HL-60 (cell line): ENCODE measurements around the gene AMOT.

Source experiments
- CTCF ChIP-seq: IDR thresholded peaks from one replicate; pipeline ENCODE4 v1.5.1; 2011; ENCODE audit warnings: low read length, control low read depth, inconsistent platforms; ENCODE audit not compliant: insufficient read depth
- POLR2AphosphoS5 ChIP-seq: IDR thresholded peaks from 2 replicates; pipeline ENCODE4 v1.6.1; 2012; ENCODE audit warnings: low read depth
- SPI1 ChIP-seq: IDR thresholded peaks from 2 replicates; pipeline ENCODE4 v1.6.1; 2012; ENCODE audit warnings: low read depth, mild to moderate bottlenecking, borderline replicate concordance

DNA sequence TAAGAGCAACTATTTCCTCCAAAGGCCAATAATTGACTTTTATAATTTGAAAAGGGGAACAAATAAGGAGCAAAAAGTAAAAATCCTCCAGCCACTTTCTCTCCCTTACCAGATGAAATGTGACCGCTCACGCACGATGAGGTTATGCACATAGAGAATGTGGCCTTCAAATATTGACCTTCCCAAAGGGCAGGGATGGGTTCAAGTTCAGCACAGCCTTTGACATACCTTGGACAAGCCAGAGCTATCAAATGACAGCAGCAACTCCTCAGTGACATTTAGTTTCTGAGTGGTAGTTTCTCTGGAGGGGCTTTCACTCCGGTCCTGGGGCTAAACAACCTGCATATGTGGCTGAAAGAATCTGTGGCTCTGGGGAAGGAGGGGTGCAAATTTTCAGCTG lies 50.7 kb downstream of the AMOT start:
- TF ChIP-seq CTCF (no peak), POLR2AphosphoS5 (no peak), SPI1 (no peak)
